Measurements from ENCODE around the gene MTM1.

MTM1 gene

DNA sequence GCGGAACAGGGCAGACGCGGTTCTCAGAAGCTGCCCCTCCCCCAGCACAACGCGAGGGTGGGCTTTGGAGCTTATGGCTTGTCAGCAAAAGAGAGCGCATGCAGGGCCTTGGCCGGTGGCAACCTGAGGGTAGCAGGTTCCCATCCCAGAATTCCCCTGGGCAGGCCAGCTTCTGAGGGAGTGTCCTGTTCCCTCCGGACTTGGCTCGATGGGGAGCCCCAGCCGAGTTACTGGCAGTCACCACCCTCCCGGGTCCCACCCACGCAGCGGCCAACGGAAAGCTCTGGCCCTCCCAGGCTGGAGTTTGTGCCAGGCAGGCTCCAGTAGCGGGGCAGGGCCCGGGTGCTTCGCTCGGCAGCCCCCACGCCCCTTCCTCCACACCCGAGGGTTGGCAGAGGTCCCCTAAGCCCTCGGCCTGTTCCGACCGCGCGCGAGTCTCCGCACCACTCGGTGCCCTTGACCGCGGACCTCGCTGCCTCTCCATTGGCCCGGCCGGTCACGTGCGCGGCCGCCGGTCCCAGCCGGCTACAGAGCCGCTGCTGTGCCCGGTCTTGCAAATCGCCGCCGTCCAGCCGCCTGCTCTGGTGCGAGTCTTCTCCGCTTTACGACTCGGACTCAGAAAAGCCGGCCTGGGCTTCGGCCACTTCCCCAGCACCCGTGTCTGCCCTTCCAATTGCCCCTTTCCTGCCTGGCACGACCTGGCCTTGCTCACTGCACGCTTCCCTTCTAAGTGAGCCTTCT is 20.9 kb upstream of the MTM1 start:
- H3K27ac ChIP-seq (ENCODE audit: low read depth, low read length) = peak overlapping the region; percentile 38
- peak overlapping the region; percentile 28 to 62 (median 41) for H3K4me3 ChIP-seq (ENCODE audit: low read depth in 1 of 5, low read length in 5 of 5)
- H3K4me1 ChIP-seq (ENCODE audit: control insufficient read depth in 5 of 5, insufficient read depth in 5 of 5, low read length in 5 of 5) = peaks cover 0 to 27% (median 12%) of the 10 kb centered on the region in 5 donors
- peaks cover 0 to 7% (median 4%) of the 10 kb centered on the region in 5 donors for H3K27me3 ChIP-seq (ENCODE audit: control insufficient read depth in 5 of 5, insufficient read depth in 4 of 5, low read length in 5 of 5)
- H3K9ac ChIP-seq (ENCODE audit: low read length in 5 of 5) = peak overlapping the region in 3 of 5 donors; percentile 29 to 59 (median 31)
- no peaks in the 10 kb centered on the region for H3K9me3 ChIP-seq (ENCODE audit: control insufficient read depth in 5 of 5, low read length in 5 of 5)
- H3K36me3 ChIP-seq (ENCODE audit: control insufficient read depth in 5 of 5, insufficient read depth in 5 of 5, low read length in 5 of 5) = no peaks in the 10 kb centered on the region

DNA sequence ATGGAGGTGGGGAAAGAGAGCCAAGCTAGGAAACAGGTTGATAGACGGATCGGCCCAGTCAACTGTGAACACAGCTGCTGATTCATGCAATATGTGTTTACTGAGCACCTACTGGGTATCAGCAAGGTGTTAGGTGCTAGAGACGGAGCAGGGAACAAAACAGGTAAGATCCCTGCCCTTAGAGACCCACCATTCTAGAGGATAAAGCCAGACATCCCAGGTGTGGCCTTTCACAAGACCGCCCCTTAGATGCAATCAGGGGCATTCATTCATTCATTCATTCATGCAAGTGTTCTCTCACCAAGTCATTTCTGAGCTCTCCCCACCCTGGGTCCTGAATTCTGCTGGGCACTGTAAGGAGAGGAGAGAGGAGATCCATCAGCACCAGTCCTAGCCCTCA is 20.2 kb upstream of the MTM1 start:
- no peaks in the 10 kb centered on the region for H3K9me3 ChIP-seq (ENCODE audit: control insufficient read depth in 5 of 5, low read length in 5 of 5)
- no peak overlapping the region for H3K27ac ChIP-seq (ENCODE audit: low read depth, low read length)
- H3K27me3 ChIP-seq (ENCODE audit: control insufficient read depth in 5 of 5, insufficient read depth in 4 of 5, low read length in 5 of 5) = peaks cover 0 to 7% (median 4%) of the 10 kb centered on the region in 5 donors
- peak overlapping the region in 3 of 5 donors; percentile 41 to 62 (median 49) for H3K4me3 ChIP-seq (ENCODE audit: low read depth in 1 of 5, low read length in 5 of 5)
- H3K9ac ChIP-seq (ENCODE audit: low read length in 5 of 5) = peak overlapping the region in 2 of 5 donors; percentile 31 to 59
- peaks cover 0 to 27% (median 12%) of the 10 kb centered on the region in 5 donors for H3K4me1 ChIP-seq (ENCODE audit: control insufficient read depth in 5 of 5, insufficient read depth in 5 of 5, low read length in 5 of 5)
- H3K36me3 ChIP-seq (ENCODE audit: control insufficient read depth in 5 of 5, insufficient read depth in 5 of 5, low read length in 5 of 5) = no peaks in the 10 kb centered on the region

DNA sequence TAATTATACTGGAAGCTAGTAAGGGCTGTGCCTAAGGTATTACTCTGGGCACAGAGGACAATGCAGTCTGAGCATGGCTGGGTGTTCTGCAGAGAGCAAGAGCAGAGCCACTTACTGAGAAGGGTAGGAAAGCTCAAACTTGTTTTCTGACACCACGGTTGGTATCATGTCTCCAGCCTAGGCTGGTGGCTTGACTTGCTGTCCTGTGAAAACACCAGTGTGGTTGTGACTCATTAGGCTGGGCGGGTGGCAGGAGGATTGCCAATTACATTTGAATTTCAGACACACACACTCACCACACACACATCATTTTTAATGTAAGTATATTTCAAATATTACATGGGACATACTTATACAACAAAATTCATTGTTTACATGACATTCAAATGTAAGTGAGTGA is 19.7 kb upstream of the MTM1 start:
- Histone ChIP-seq H3K36me3 (ENCODE audit: control insufficient read depth in 5 of 5, insufficient read depth in 5 of 5, low read length in 5 of 5) (no peaks in the 10 kb centered on the region), H3K27me3 (ENCODE audit: control insufficient read depth in 5 of 5, insufficient read depth in 4 of 5, low read length in 5 of 5) (peaks cover 0 to 7% (median 4%) of the 10 kb centered on the region in 5 donors), H3K4me3 (ENCODE audit: low read depth in 1 of 5, low read length in 5 of 5) (no peak overlapping the region)

DNA sequence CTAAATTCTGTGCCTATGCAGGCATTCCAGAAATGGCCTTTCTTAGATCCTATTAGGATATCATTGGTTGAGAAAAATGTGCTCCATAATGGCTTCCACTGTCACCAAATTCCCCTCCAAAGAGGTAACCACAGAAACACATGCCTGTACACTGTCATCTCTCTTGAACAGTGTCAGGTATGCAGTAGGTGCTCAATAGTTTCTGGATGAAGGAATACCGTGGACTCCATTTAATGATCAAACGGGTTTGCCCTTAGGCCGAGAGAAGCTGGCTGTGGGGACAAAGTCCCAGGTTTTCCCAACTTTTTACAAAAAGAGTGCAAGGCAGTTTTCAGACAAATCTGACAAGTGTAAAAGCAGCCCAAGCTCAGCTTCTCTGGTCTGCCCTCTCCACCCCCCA is 16.5 kb upstream of the MTM1 start:
- Histone ChIP-seq H3K9me3 (ENCODE audit: control insufficient read depth in 5 of 5, low read length in 5 of 5) (no peaks in the 10 kb centered on the region), H3K27me3 (ENCODE audit: control insufficient read depth in 5 of 5, insufficient read depth in 4 of 5, low read length in 5 of 5) (peaks cover 0 to 7% (median 4%) of the 10 kb centered on the region in 5 donors), H3K36me3 (ENCODE audit: control insufficient read depth in 5 of 5, insufficient read depth in 5 of 5, low read length in 5 of 5) (no peaks in the 10 kb centered on the region), H3K27ac (ENCODE audit: low read depth, low read length) (no peak overlapping the region), H3K4me3 (ENCODE audit: low read depth in 1 of 5, low read length in 5 of 5) (no peak overlapping the region), H3K4me1 (ENCODE audit: control insufficient read depth in 5 of 5, insufficient read depth in 5 of 5, low read length in 5 of 5) (peaks cover 0 to 16% (median 10%) of the 10 kb centered on the region in 5 donors), H3K9ac (ENCODE audit: low read length in 5 of 5) (no peak overlapping the region)

More for the DNA sequence above, 19.7 kb upstream of the MTM1 start:
- Histone ChIP-seq H3K4me1 (ENCODE audit: control insufficient read depth in 5 of 5, insufficient read depth in 5 of 5, low read length in 5 of 5) (peaks cover 0 to 27% (median 12%) of the 10 kb centered on the region in 5 donors), H3K27ac (ENCODE audit: low read depth, low read length) (no peak overlapping the region), H3K9ac (ENCODE audit: low read length in 5 of 5) (no peak overlapping the region), H3K9me3 (ENCODE audit: control insufficient read depth in 5 of 5, low read length in 5 of 5) (no peaks in the 10 kb centered on the region)

DNA sequence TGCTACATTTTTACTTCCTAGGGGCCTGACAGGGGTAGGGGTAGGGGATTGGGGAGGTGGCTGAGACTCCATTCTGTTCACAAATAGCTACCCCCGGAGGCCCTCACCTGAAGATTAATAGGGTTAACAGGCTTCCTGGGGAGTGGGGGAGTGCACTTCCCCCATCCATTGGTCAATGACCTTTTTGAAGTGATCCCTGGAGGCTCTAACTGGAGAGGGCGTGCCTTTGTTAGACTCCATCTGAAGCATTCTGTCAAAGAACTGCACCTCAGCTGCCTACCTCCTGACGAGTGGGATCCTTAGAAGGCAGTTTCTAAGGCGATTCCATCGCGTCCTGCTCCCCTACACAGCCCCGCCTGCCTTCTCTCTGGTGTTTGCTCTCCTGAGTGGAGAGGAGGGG is 10.0 kb upstream of the MTM1 start:
- H3K36me3 ChIP-seq (ENCODE audit: control insufficient read depth in 5 of 5, insufficient read depth in 5 of 5, low read length in 5 of 5) = no peaks in the 10 kb centered on the region
- H3K4me3 ChIP-seq (ENCODE audit: low read depth in 1 of 5, low read length in 5 of 5) = no peak overlapping the region
- no peaks in the 10 kb centered on the region for H3K9me3 ChIP-seq (ENCODE audit: control insufficient read depth in 5 of 5, low read length in 5 of 5)
- no peaks in the 10 kb centered on the region for H3K4me1 ChIP-seq (ENCODE audit: control insufficient read depth in 5 of 5, insufficient read depth in 5 of 5, low read length in 5 of 5)
- no peak overlapping the region for H3K27ac ChIP-seq (ENCODE audit: low read depth, low read length)
- peaks cover 0 to 5% (median 3%) of the 10 kb centered on the region in 5 donors for H3K27me3 ChIP-seq (ENCODE audit: control insufficient read depth in 5 of 5, insufficient read depth in 4 of 5, low read length in 5 of 5)
- no peak overlapping the region for H3K9ac ChIP-seq (ENCODE audit: low read length in 5 of 5)

DNA sequence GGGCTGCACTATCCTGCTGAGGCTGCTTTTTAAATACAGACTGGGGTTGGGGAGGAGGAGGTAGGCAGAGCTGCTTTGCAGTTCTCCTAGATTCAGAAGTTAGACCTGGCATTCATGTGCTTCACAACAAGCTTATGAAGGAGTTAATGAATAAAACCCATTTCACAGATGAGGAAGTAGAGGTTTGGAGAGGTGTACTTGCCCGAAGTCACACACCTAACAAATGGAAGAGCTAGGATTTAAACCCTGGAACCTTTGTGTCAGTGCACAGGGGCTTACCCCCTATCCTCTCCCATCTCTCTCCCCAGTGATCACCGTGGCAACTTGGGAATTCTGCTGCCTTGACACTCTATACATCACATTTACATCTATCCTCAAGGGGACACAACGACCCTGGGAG is 3.6 kb upstream of the MTM1 start:
- H3K27me3 ChIP-seq (ENCODE audit: control insufficient read depth in 5 of 5, insufficient read depth in 4 of 5, low read length in 5 of 5) = peaks cover 0 to 12% (median 0%) of the 10 kb centered on the region in 5 donors
- H3K9ac ChIP-seq (ENCODE audit: low read length in 5 of 5) = no peak overlapping the region
- H3K9me3 ChIP-seq (ENCODE audit: control insufficient read depth in 5 of 5, low read length in 5 of 5) = no peaks in the 10 kb centered on the region

DNA sequence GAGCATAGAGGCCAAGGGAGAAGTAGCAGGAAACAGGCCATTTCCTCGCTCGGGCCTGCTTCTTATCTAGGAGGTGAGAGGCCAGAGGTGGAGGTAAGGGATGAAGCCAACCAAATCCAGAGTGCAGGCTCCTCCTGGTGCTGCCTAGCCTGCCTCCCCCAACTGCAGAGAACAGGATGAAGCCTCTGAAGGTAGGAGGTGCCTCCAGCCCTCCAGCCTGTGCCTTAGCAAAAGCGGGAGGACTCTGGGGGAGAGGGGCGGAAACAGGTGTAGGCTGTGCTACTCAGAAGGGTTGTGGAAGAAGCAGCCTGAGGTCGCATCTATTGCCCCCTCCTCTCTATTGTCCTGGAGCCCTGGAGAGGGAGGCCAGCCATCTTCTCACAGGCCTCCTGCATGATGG is 2.9 kb upstream of the MTM1 start:
- peaks cover 0 to 12% (median 8%) of the 10 kb centered on the region in 5 donors for H3K4me1 ChIP-seq (ENCODE audit: control insufficient read depth in 5 of 5, insufficient read depth in 5 of 5, low read length in 5 of 5)
- H3K27ac ChIP-seq (ENCODE audit: low read depth, low read length) = no peak overlapping the region
- H3K36me3 ChIP-seq (ENCODE audit: control insufficient read depth in 5 of 5, insufficient read depth in 5 of 5, low read length in 5 of 5) = no peaks in the 10 kb centered on the region
- peaks cover 0 to 12% (median 0%) of the 10 kb centered on the region in 5 donors for H3K27me3 ChIP-seq (ENCODE audit: control insufficient read depth in 5 of 5, insufficient read depth in 4 of 5, low read length in 5 of 5)
- H3K9me3 ChIP-seq (ENCODE audit: control insufficient read depth in 5 of 5, low read length in 5 of 5) = no peaks in the 10 kb centered on the region
- no peak overlapping the region for H3K9ac ChIP-seq (ENCODE audit: low read length in 5 of 5)
- no peak overlapping the region for H3K4me3 ChIP-seq (ENCODE audit: low read depth in 1 of 5, low read length in 5 of 5)

More for the DNA sequence above, 3.6 kb upstream of the MTM1 start:
- H3K4me3 ChIP-seq (ENCODE audit: low read depth in 1 of 5, low read length in 5 of 5) = no peak overlapping the region
- peaks cover 0 to 8% (median 6%) of the 10 kb centered on the region in 5 donors for H3K4me1 ChIP-seq (ENCODE audit: control insufficient read depth in 5 of 5, insufficient read depth in 5 of 5, low read length in 5 of 5)
- H3K27ac ChIP-seq (ENCODE audit: low read depth, low read length) = no peak overlapping the region
- H3K36me3 ChIP-seq (ENCODE audit: control insufficient read depth in 5 of 5, insufficient read depth in 5 of 5, low read length in 5 of 5) = no peaks in the 10 kb centered on the region

DNA sequence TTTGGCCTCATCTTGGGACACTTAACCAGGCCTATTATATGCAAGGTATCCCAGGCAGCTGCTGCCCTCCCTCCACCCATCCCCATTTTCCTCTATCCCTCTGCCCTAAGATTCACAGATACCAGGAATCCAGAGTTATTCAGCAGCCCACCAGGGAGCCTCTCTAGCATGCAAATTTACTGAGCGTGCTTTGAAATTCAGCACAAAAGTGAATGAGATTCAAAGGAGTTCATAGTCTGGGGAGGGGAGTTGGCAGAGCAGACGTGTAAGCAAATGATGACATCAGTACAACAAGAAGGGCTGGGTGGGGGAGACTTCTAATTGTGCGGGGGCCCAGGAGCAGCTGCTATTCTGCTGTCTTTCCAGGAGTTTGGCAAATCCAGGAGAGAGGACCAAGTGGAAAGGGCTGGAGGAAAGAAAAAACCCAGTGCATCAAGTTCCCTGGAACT is 1.7 kb upstream of the MTM1 start:
- H3K4me3 ChIP-seq (ENCODE audit: low read depth in 1 of 5, low read length in 5 of 5) = no peak overlapping the region
- no peaks in the 10 kb centered on the region for H3K9me3 ChIP-seq (ENCODE audit: control insufficient read depth in 5 of 5, low read length in 5 of 5)
- no peak overlapping the region for H3K27ac ChIP-seq (ENCODE audit: low read depth, low read length)
- H3K9ac ChIP-seq (ENCODE audit: low read length in 5 of 5) = no peak overlapping the region
- H3K36me3 ChIP-seq (ENCODE audit: control insufficient read depth in 5 of 5, insufficient read depth in 5 of 5, low read length in 5 of 5) = no peaks in the 10 kb centered on the region
- peaks cover 0 to 15% (median 8%) of the 10 kb centered on the region in 5 donors for H3K4me1 ChIP-seq (ENCODE audit: control insufficient read depth in 5 of 5, insufficient read depth in 5 of 5, low read length in 5 of 5)
- H3K27me3 ChIP-seq (ENCODE audit: control insufficient read depth in 5 of 5, insufficient read depth in 4 of 5, low read length in 5 of 5) = peaks cover 0 to 12% (median 0%) of the 10 kb centered on the region in 5 donors

DNA sequence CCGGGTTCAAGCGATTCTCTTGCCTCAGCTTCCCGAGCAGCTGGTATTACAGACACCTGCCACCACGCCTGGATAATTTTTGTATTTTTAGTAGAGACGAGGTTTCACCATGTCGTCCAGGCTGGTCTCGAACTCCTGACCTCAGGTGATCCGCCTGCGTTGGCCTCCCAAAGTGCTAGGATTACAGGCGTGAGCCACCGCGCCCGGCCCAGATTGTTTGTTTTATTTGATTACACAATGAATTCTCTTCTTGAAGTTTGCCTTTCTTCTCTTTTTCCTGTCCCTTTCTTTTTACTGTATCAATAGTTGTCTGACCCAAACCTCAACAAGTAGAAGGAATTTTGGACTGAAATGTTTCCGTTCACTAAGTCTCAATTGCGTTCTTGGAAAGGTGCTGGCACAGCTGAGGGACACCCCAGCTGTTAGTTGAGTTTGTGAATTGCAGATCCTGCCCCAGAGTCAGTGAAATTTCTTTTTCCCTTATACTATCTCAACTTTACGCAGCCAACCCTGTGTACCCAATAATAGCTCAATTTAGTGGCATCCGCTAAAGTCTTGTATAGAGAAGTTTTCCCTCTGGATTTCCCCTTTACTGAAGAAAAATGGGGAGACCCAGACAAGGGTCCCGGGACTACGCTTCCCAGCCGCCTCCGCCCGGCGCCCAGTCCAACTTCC is 639 bp upstream of the MTM1 start:
- Histone ChIP-seq H3K9me3 (ENCODE audit: control insufficient read depth in 5 of 5, low read length in 5 of 5) (no peaks in the 10 kb centered on the region), H3K27me3 (ENCODE audit: control insufficient read depth in 5 of 5, insufficient read depth in 4 of 5, low read length in 5 of 5) (peaks cover 0 to 10% (median 1%) of the 10 kb centered on the region in 5 donors), H3K36me3 (ENCODE audit: control insufficient read depth in 5 of 5, insufficient read depth in 5 of 5, low read length in 5 of 5) (no peaks in the 10 kb centered on the region), H3K4me1 (ENCODE audit: control insufficient read depth in 5 of 5, insufficient read depth in 5 of 5, low read length in 5 of 5) (peaks cover 0 to 23% (median 8%) of the 10 kb centered on the region in 5 donors), H3K27ac (ENCODE audit: low read depth, low read length) (no peak overlapping the region), H3K4me3 (ENCODE audit: low read depth in 1 of 5, low read length in 5 of 5) (peak overlapping the region in 3 of 5 donors; percentile 19 to 25 (median 22)), H3K9ac (ENCODE audit: low read length in 5 of 5) (no peak overlapping the region)

DNA sequence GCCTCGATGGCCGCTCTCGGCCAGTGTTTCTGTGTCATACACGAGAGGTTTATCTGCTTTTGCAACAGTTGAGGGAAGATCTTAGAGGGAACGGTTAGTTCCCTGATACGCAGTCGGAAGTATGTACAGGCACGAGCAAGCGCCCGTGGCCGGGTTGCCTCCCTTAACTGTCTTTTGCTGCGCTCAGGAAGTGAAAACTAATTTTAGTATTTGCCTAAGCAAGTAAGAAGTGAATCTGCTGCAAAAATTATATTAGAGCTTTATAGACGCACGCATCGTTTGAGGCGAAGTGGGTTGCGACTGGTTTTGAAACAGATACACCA is 695 bp downstream of the MTM1 start:
- Histone ChIP-seq H3K9ac (ENCODE audit: low read length in 5 of 5) (peak overlapping the region in 4 of 5 donors; percentile 38 to 79 (median 67)), H3K9me3 (ENCODE audit: control insufficient read depth in 5 of 5, low read length in 5 of 5) (no peaks in the 10 kb centered on the region), H3K4me1 (ENCODE audit: control insufficient read depth in 5 of 5, insufficient read depth in 5 of 5, low read length in 5 of 5) (peaks cover 0 to 26% (median 8%) of the 10 kb centered on the region in 5 donors), H3K36me3 (ENCODE audit: control insufficient read depth in 5 of 5, insufficient read depth in 5 of 5, low read length in 5 of 5) (no peaks in the 10 kb centered on the region), H3K27ac (ENCODE audit: low read depth, low read length) (peak overlapping the region; percentile 37), H3K27me3 (ENCODE audit: control insufficient read depth in 5 of 5, insufficient read depth in 4 of 5, low read length in 5 of 5) (peaks cover 0 to 7% (median 3%) of the 10 kb centered on the region in 5 donors), H3K4me3 (ENCODE audit: low read depth in 1 of 5, low read length in 5 of 5) (peak overlapping the region; percentile 52 to 80 (median 73))

Measured in subcutaneous abdominal adipose tissue (tissue), 5 donors.